ENCODE results near the gene RMRP. TPM values are rescaled to one million over a fixed set of nuclear protein-coding genes. Genes with fewer than 3 reads are reported as not detected.

RMRP gene
- total RNA-seq, 1 experiment from 2014 or later = 5,651 TPM

DNA sequence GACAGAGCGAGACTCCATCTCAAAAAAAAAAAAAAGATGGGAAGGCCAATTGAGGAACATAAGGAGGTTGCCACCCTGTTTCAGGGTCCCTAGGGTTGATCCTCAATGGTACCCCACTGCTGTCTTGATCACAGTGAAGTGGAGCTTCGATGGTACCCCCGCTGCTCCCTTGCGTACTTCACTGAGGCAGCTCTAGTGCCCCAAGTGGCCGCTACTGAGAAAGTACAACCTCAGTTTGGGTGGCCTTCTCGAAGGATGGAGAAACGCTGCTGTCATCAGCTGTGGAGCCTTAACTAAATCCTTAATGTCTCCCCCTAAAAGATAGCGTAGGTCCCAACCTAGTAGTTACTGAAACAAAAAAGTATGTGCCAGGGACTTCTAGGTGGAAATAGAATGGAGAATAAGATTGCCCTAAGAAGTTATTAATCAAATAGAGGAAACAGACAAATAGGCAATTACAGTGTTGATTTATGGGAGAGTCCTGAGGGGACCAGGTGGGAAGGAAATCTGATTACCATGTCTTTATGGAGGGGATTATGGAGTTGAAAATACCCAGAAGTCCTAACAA, 46.5 kb downstream of the RMRP start:
- DNase-seq (ENCODE audit: low read depth) = peak; percentile 32

DNA sequence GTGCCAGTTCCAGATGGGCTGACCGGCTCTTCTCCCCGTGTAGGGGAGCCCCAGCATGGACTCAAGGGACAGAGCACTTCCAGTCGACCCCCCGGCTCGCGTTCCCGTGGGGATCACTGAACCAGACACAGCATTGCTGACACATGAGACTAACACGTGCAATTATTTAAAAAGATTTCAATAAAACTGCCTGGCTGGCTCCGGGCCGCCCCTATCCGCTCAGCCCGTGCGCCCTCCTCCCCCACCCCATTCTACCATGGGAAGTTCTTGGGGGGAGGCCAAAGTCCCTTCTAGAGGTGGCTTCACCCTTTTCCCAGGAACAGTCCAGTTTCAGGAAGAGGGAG, 48.0 kb downstream of the RMRP start:
- DNase-seq (ENCODE audit: low read depth) = no peak

DNA sequence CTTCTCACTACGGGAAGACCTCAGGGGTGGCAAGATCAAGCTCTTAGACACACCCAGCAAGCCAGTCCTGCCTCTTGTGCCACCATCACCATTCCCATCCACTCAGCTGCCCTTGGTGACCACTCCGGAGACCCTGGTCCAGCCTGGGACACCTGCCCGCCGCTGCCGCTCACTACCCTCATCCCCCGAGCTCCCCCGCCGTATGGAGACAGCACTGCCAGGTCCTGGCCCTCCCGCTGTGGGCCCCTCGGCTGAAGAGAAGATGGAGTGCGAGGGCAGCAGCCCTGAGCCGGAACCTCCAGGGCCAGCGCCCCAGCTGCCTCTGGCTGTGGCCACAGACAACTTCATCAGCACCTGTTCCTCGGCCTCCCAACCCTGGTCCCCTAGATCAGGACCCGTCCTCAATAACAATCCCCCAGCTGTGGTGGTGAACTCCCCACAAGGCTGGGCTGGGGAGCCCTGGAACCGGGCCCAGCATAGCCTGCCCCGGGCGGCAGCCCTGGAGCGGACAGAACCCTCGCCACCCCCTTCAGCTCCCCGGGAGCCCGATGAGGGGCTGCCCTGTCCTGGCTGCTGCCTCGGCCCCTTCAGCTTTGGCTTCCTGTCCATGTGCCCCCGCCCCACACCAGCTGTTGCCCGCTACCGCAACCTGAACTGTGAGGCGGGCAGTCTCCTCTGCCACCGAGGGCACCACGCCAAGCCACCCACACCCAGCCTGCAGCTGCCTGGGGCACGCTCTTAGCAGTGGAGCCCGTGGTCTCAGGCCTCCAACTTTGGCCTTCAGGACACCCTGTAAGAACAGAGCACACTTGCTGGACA, 48.6 kb downstream of the RMRP start:
- DNase-seq (ENCODE audit: low read depth) = peak; percentile 93

DNA sequence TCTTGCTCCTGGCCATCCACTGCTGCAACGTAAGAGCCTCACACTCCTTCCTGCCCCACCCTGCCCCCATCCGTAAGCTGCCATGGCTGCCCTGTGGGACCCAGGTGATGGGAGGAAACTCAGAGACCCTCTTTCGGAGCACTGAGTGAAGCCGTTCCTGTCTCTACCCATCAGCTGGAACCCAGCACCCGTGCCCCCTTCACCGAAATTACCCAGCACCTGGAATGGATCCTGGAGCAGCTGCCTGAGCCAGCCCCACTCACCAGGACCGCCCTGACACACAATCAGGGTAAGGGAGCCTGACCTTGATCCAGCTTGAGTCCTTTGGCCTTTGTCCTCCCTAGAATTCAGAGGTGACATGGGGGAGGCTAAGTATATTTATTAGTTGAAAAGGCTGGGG, 49.6 kb downstream of the RMRP start:
- no peak for DNase-seq (ENCODE audit: low read depth)

Other genes with a start within 250 kb of the RMRP start
- gene RUSC2, start 167.9 kb downstream of the RMRP start, total RNA-seq (2014; rRNA removed) = 31.3 and 31.5 TPM in 2 replicates
- 21.7 and 26.8 TPM in 2 replicates for gene TESK1, start 52.8 kb downstream of the RMRP start, total RNA-seq (2014; rRNA removed)
- 1.2 and 1.4 TPM in 2 replicates for gene CD72, start 39.6 kb downstream of the RMRP start, total RNA-seq (2014; rRNA removed)
- 0.26 and 0.63 TPM in 2 replicates for gene SIT1, start 7.1 kb downstream of the RMRP start, total RNA-seq (2014; rRNA removed)
- 11.1 and 13.3 TPM in 2 replicates for gene CCDC107, start 273 bp upstream of the RMRP start, total RNA-seq (2014; rRNA removed)
- gene ARHGEF39, start 7.2 kb upstream of the RMRP start, total RNA-seq (2014; rRNA removed) = 4.4 and 4.5 TPM in 2 replicates
- gene CA9, start 15.9 kb upstream of the RMRP start, total RNA-seq (2014; rRNA removed) = 2.4 and 3.8 TPM in 2 replicates
- 1,008 and 1,115 TPM in 2 replicates for gene TPM2, start 31.9 kb upstream of the RMRP start, total RNA-seq (2014; rRNA removed)
- 356 and 415 TPM in 2 replicates for gene TLN1, start 74.2 kb upstream of the RMRP start, total RNA-seq (2014; rRNA removed)
- gene CREB3, start 74.6 kb upstream of the RMRP start, total RNA-seq (2014; rRNA removed) = 87.9 and 108 TPM in 2 replicates
- gene GBA2, start 91.2 kb upstream of the RMRP start, total RNA-seq (2014; rRNA removed) = 26.4 and 29.9 TPM in 2 replicates
- gene RGP1, start 91.3 kb upstream of the RMRP start, total RNA-seq (2014; rRNA removed) = 13.5 and 17.4 TPM in 2 replicates
- not detected in 2 replicates for gene MSMP, start 96.3 kb upstream of the RMRP start, total RNA-seq (2014; rRNA removed)
- 14.5 and 23.0 TPM in 2 replicates for gene NPR2, start 133.6 kb upstream of the RMRP start, total RNA-seq (2014; rRNA removed)
- 0.98 and 1.4 TPM in 2 replicates for gene SPAG8, start 154.2 kb upstream of the RMRP start, total RNA-seq (2014; rRNA removed)
- 22.8 and 33.0 TPM in 2 replicates for gene HINT2, start 157.0 kb upstream of the RMRP start, total RNA-seq (2014; rRNA removed)
- gene FAM221B, start 170.7 kb upstream of the RMRP start, total RNA-seq (2014; rRNA removed) = not detected in 2 replicates
- gene TMEM8B, start 171.2 kb upstream of the RMRP start, total RNA-seq (2014; rRNA removed) = 2.8 and 3.6 TPM in 2 replicates
- gene OR13J1, start 212.4 kb upstream of the RMRP start, total RNA-seq (2014; rRNA removed) = not detected in 2 replicates
- gene HRCT1, start 248.2 kb upstream of the RMRP start, total RNA-seq (2014; rRNA removed) = 1.5 and 2.1 TPM in 2 replicates

All from LHCN-M2 (cell line).